ENCODE data around the gene PNPLA6. TPM values are rescaled to one million over a fixed set of nuclear protein-coding genes. Genes with fewer than 3 reads are reported as not detected.

The PNPLA6 gene
- total and polyA plus RNA-seq, 2 of the 13 experiments (the other 11 are each of a cell fraction or from before 2014, with no cell fraction given), result 24.9 to 28.2 TPM

GRCh38 chr19:7515645-7516151 is 19.8 kb upstream of the PNPLA6 start, which contains the start of gene ZNF358 (continued):
- no peak for TF ChIP-seq HNRNPUL1 (IDR thresholded peaks at IDR 0.05; ENCODE audit: low read depth, low read length)
- TF ChIP-seq ZNF709 (CRISPR knock-in tag; IDR thresholded peaks at IDR 0.05), result peak; percentile 45; the same call in 1 of the 2 replicates
- TF ChIP-seq, protein P1, sequence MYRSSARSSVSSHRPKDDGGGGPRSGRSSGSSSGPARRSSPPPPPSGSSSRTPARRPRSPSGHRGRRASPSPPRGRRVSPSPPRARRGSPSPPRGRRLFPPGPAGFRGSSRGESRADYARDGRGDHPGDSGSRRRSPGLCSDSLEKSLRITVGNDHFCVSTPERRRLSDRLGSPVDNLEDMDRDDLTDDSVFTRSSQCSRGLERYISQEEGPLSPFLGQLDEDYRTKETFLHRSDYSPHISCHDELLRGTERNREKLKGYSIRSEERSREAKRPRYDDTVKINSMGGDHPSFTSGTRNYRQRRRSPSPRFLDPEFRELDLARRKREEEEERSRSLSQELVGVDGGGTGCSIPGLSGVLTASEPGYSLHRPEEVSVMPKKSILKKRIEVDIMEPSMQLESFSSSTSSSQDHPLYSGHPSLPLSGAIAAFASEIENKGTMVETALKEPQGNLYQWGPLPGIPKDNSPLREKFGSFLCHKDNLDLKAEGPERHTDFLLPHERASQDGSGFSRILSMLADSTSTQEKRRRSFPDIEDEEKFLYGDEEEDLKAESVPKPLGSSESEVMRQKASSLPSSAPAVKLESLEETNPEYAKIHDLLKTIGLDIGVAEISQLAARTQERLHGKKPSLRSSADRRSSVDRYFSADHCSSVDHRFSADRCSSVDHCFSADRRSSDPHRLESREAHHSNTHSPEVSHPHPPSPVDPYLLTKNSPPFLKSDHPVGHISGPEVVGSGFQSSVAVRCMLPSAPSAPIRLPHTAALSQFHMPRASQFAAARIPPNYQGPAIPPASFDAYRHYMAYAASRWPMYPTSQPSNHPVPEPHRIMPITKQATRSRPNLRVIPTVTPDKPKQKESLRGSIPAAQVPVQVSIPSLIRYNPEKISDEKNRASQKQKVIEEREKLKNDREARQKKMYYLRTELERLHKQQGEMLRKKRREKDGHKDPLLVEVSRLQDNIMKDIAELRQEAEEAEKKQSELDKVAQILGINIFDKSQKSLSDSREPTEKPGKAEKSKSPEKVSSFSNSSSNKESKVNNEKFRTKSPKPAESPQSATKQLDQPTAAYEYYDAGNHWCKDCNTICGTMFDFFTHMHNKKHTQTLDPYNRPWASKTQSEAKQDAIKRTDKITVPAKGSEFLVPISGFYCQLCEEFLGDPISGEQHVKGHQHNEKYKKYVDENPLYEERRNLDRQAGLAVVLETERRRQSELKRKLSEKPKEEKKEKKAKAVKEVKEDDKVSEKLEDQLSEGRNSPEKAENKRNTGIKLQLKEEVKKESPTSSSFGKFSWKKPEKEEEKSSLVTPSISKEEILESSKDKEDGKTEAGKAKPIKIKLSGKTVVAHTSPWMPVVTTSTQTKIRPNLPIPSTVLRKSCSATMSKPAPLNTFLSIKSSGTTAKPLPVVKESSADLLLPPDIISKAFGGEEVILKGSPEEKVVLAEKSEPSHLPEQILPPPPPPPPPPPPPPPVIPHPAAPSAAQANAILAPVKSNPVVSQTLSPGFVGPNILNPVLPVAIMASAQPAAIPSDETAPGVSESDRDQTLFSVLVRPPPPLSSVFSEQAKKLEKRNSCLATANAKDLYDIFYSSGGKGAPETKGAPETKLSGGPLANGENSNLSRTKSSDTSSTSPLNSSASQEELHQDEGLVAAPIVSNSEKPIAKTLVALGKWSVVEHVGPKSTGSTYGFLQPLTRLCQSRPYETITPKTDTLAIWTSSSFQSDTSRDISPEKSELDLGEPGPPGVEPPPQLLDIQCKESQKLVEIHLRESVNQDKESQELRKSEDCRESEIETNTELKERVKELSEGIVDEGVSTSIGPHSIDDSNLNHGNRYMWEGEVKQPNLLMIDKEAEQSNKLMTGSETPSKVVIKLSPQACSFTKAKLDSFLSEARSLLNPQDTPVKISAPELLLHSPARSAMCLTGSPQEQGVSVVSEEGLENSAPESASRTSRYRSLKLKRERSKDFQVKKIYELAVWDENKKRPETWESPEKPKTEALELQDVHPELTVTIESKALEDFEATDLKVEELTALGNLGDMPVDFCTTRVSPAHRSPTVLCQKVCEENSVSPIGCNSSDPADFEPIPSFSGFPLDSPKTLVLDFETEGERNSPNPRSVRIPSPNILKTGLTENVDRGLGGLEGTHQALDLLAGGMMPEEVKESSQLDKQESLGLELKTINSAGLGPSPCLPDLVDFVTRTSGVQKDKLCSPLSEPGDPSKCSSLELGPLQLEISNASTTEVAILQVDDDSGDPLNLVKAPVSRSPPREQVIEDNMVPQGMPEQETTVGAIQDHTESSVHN (CRISPR knock-in tag; IDR thresholded peaks at IDR 0.05), result no peak
- TF ChIP-seq ZNF44 (CRISPR knock-in tag; IDR thresholded peaks at IDR 0.05), result no peak
- TF ChIP-seq ELF4 (CRISPR knock-in tag; IDR thresholded peaks at IDR 0.05; ENCODE audit: borderline replicate concordance), result no peak
- TF ChIP-seq NFATC3 (CRISPR knock-in tag; IDR thresholded peaks at IDR 0.05), result no peak
- TF ChIP-seq NPAS2 (CRISPR knock-in tag; IDR thresholded peaks at IDR 0.05; ENCODE audit: borderline replicate concordance), result no peak
- no peak for TF ChIP-seq HNF4A (CRISPR knock-in tag; IDR thresholded peaks at IDR 0.05)
- TF ChIP-seq TAF15 (IDR thresholded peaks at IDR 0.05; ENCODE audit: low read depth, low read length, poor library complexity, severe bottlenecking), result no peak
- TF ChIP-seq EP300 (IDR thresholded peaks at IDR 0.05; ENCODE audit: low read depth in 2 of 2, low read length in 2 of 2), result no peak
- TF ChIP-seq EP300 (CRISPR knock-in tag; IDR thresholded peaks at IDR 0.05; ENCODE audit: borderline replicate concordance), result no peak
- TF ChIP-seq RNF219 (CRISPR knock-in tag; IDR thresholded peaks at IDR 0.05), result no peak
- no peak for TF ChIP-seq ZNF776 (CRISPR knock-in tag; IDR thresholded peaks at IDR 0.05)
- TF ChIP-seq ZNF781 (CRISPR knock-in tag; IDR thresholded peaks at IDR 0.05; ENCODE audit: borderline replicate concordance, not compliant biosample characterization), result no peak
- TF ChIP-seq ATM (IDR thresholded peaks at IDR 0.05; ENCODE audit: borderline replicate concordance), result no peak
- no peak for TF ChIP-seq KAT7 (CRISPR knock-in tag; IDR thresholded peaks at IDR 0.05; ENCODE audit: borderline replicate concordance)
- TF ChIP-seq AGO1 (IDR thresholded peaks at IDR 0.05; ENCODE audit: low read depth, low read length, poor library complexity, severe bottlenecking), result no peak
- TF ChIP-seq, protein P2, sequence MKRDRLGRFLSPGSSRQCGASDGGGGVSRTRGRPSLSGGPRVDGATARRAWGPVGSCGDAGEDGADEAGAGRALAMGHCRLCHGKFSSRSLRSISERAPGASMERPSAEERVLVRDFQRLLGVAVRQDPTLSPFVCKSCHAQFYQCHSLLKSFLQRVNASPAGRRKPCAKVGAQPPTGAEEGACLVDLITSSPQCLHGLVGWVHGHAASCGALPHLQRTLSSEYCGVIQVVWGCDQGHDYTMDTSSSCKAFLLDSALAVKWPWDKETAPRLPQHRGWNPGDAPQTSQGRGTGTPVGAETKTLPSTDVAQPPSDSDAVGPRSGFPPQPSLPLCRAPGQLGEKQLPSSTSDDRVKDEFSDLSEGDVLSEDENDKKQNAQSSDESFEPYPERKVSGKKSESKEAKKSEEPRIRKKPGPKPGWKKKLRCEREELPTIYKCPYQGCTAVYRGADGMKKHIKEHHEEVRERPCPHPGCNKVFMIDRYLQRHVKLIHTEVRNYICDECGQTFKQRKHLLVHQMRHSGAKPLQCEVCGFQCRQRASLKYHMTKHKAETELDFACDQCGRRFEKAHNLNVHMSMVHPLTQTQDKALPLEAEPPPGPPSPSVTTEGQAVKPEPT (CRISPR knock-in tag; IDR thresholded peaks at IDR 0.05; ENCODE audit: low read depth), result no peak

All from HepG2 (cell line).